ENCODE data around the gene CPNE4. TPM values are rescaled to one million over a fixed set of nuclear protein-coding genes. Genes with fewer than 3 reads are reported as not detected.

CPNE4 gene
- total RNA-seq, 1 donor from 2014 or later, result not detected

- no peak for TF ChIP-seq CTCF (IDR thresholded peaks at IDR 0.05)
- no peak overlapping the region for H3K27ac Mint-ChIP-seq (ENCODE audit: unreplicated experiment)
- H3K4me3 Mint-ChIP-seq (ENCODE audit: unreplicated experiment), result no peak overlapping the region
- DNase-seq (ENCODE audit: extremely low spot score, unreplicated experiment), result no peak
- H3K36me3 Mint-ChIP-seq (ENCODE audit: unreplicated experiment), result no peaks in the 10 kb centered on the region
- no peaks in the 10 kb centered on the region for H3K27me3 Mint-ChIP-seq (ENCODE audit: unreplicated experiment)
- no peaks in the 10 kb centered on the region for H3K4me1 Mint-ChIP-seq (ENCODE audit: unreplicated experiment)
- no peaks in the 10 kb centered on the region for H3K9me3 Mint-ChIP-seq (ENCODE audit: unreplicated experiment)
These were observed 346.4 kb downstream of the CPNE4 start for GRCh38 chr3:131688370-131688769.

GRCh38 chr3:131669600-131669999 is 365.2 kb downstream of the CPNE4 start:
- no peak for TF ChIP-seq CTCF (IDR thresholded peaks at IDR 0.05)
- no peaks in the 10 kb centered on the region for H3K4me1 Mint-ChIP-seq (ENCODE audit: unreplicated experiment)
- no peak overlapping the region for H3K27ac Mint-ChIP-seq (ENCODE audit: unreplicated experiment)
- H3K9me3 Mint-ChIP-seq (ENCODE audit: unreplicated experiment), result no peaks in the 10 kb centered on the region
- H3K36me3 Mint-ChIP-seq (ENCODE audit: unreplicated experiment), result no peaks in the 10 kb centered on the region
- no peak overlapping the region for H3K4me3 Mint-ChIP-seq (ENCODE audit: unreplicated experiment)
- peaks cover 5% of the 10 kb centered on the region for H3K27me3 Mint-ChIP-seq (ENCODE audit: unreplicated experiment)
- DNase-seq (ENCODE audit: extremely low spot score, unreplicated experiment), result no peak

GRCh38 chr3:131658771-131659170 is 376.0 kb downstream of the CPNE4 start:
- H3K4me3 Mint-ChIP-seq (ENCODE audit: unreplicated experiment), result no peak overlapping the region
- H3K36me3 Mint-ChIP-seq (ENCODE audit: unreplicated experiment), result no peaks in the 10 kb centered on the region
- peaks cover 3% of the 10 kb centered on the region for H3K9me3 Mint-ChIP-seq (ENCODE audit: unreplicated experiment)
- H3K4me1 Mint-ChIP-seq (ENCODE audit: unreplicated experiment), result no peaks in the 10 kb centered on the region
- H3K27me3 Mint-ChIP-seq (ENCODE audit: unreplicated experiment), result no peaks in the 10 kb centered on the region
- no peak for TF ChIP-seq CTCF (IDR thresholded peaks at IDR 0.05)
- H3K27ac Mint-ChIP-seq (ENCODE audit: unreplicated experiment), result no peak overlapping the region
- DNase-seq (ENCODE audit: extremely low spot score, unreplicated experiment), result no peak

- H3K4me1 Mint-ChIP-seq (ENCODE audit: unreplicated experiment), result no peaks in the 10 kb centered on the region
- no peak overlapping the region for H3K27ac Mint-ChIP-seq (ENCODE audit: unreplicated experiment)
- no peaks in the 10 kb centered on the region for H3K27me3 Mint-ChIP-seq (ENCODE audit: unreplicated experiment)
- H3K36me3 Mint-ChIP-seq (ENCODE audit: unreplicated experiment), result no peaks in the 10 kb centered on the region
- no peak for DNase-seq (ENCODE audit: extremely low spot score, unreplicated experiment)
- peaks cover 3% of the 10 kb centered on the region for H3K9me3 Mint-ChIP-seq (ENCODE audit: unreplicated experiment)
- no peak overlapping the region for H3K4me3 Mint-ChIP-seq (ENCODE audit: unreplicated experiment)
- no peak for TF ChIP-seq CTCF (IDR thresholded peaks at IDR 0.05)
These were observed 376.7 kb downstream of the CPNE4 start for GRCh38 chr3:131658115-131658514.

- H3K4me1 Mint-ChIP-seq (ENCODE audit: unreplicated experiment), result no peaks in the 10 kb centered on the region
- TF ChIP-seq CTCF (IDR thresholded peaks at IDR 0.05), result no peak
- H3K9me3 Mint-ChIP-seq (ENCODE audit: unreplicated experiment), result no peaks in the 10 kb centered on the region
- no peaks in the 10 kb centered on the region for H3K27me3 Mint-ChIP-seq (ENCODE audit: unreplicated experiment)
- H3K36me3 Mint-ChIP-seq (ENCODE audit: unreplicated experiment), result no peaks in the 10 kb centered on the region
- no peak overlapping the region for H3K4me3 Mint-ChIP-seq (ENCODE audit: unreplicated experiment)
- no peak for DNase-seq (ENCODE audit: extremely low spot score, unreplicated experiment)
- no peak overlapping the region for H3K27ac Mint-ChIP-seq (ENCODE audit: unreplicated experiment)
These were observed 379.6 kb downstream of the CPNE4 start for GRCh38 chr3:131655070-131655690.

All from osteocyte (in vitro differentiated cells).